GM21619 (cell line): ENCODE data around the gene ZFP69B.
A peak's percentile ranks its signal among the peaks of the same experiment; 100 is the strongest.

Source experiments
- ATAC-seq: cut with Tn5 transposase; IDR thresholded peaks from one replicate; pipeline ENCODE4 v1.9.1; 2021; ENCODE audit not compliant: unreplicated experiment

ZFP69B gene

GRCh38 chr1:40449684-40450494 lies at the start of gene ZFP69B:
ZFP69B (plus strand) TSS chr1:40450476; CDS start chr1:40450962, 486 bp downstream.
- ATAC-seq = peak; percentile 72

DNA sequence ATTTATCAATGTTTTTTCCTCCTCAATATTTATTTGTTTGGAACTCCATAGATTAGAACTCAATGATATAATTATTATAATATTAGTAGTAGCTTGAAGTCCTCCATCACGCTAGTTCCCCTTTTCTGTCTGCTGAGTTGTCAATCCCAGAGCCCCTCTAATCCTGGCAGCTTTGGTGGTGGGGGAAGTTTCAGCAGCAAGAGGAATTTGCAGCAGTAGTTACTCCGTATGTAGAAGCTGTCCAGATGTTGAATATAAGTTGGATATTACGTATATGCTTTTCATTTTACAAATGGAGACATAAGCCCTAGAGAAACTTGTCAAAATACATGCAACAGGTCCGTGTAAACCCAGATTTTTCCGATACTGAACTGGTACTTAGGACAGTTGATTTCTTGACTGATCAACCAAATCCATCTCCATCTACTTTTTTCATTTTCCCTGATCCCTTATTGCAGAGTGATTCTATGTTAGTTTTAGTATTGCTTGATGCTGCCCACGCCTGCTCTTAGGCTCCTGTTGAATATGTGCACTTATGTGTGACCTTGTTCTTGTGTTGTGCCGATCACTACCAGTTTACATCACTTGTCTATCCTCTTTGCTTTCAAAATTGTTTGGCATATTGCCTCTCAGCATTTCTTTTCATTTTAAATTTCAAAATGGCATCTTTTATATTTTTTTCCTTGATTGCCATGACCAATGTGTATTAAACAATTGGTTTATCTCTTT lies 48.6 kb upstream of the ZFP69B start:
- ATAC-seq = no peak

DNA sequence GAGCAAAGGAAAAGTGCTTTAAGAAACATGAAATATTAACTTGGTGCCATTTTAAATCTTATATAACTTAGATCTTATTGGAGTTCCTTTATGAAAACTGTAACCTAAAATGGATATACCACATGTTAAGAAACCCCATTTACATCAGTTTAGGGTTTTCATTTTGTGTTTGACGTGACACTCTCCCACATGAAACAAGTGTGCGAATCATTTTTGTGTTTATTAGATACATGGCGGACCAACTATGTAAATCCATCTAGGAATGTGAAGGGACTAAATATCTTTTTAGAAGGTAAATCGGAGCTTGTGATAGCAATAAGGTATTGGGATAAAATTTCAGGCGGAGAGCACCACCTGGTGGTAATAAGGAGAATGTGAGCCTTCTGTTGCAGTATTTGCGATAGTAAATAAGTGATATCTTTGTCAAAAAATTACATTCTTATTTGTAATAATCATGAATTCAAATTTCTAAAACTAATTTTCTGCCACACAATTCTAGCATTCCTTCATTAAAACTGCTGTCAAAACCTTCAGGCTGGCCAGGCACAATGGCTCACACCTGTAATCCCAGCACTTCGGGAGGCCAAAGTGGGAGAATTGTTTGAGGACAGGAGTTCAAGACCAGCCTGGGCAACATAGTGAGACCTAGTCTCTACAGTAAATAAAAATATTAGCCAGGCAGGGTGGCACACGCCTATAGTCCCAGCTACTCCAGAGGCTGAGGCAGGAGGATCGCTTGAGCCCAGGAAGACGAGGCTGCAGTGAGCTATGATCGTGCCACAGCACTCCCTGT lies 45.4 kb upstream of the ZFP69B start:
- ATAC-seq = no peak

GRCh38 chr1:40405812-40406211 lies 44.5 kb upstream of the ZFP69B start:
- ATAC-seq = no peak

- no peak for ATAC-seq
These were observed 42.8 kb upstream of the ZFP69B start for GRCh38 chr1:40407453-40407852.

- no peak for ATAC-seq
These were observed 40.8 kb upstream of the ZFP69B start for GRCh38 chr1:40409467-40409866.

DNA sequence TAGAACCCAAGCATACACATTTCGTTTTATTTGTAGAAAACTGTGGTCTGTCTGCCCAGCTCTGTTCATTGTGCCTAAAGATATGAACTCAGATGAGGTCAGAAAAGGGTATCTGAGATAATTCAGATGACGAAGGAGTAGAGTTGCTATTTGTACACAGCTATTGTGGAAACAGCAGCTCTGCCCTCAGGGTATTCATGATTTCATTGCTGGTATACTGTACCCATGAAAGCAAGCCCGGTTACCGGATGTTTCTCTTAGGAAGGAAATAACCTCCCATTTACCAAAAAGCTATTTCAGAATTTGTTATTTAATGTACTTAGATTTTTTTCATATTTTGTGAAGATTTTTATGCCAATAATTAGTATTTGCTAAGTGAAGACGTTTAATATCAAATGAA lies 39.0 kb upstream of the ZFP69B start:
- ATAC-seq = no peak

DNA sequence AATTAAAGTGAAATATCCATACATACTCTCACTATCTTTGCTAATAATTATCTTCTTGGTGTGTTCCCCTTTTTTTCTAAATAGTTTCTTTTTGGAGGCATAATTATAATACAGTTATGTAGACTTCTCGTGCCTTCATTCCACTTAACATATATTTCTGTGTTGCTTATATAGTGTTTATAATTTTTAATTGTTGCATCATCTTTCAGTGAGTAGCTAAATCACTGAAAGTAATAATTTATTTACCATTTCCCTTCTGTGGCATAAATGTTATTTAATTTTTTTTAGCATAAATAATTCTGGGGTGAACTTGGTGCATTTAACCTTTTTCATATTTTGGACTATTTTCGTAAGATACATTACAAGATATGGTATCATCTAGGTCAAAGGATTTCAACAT lies 38.4 kb upstream of the ZFP69B start:
- no peak for ATAC-seq

DNA sequence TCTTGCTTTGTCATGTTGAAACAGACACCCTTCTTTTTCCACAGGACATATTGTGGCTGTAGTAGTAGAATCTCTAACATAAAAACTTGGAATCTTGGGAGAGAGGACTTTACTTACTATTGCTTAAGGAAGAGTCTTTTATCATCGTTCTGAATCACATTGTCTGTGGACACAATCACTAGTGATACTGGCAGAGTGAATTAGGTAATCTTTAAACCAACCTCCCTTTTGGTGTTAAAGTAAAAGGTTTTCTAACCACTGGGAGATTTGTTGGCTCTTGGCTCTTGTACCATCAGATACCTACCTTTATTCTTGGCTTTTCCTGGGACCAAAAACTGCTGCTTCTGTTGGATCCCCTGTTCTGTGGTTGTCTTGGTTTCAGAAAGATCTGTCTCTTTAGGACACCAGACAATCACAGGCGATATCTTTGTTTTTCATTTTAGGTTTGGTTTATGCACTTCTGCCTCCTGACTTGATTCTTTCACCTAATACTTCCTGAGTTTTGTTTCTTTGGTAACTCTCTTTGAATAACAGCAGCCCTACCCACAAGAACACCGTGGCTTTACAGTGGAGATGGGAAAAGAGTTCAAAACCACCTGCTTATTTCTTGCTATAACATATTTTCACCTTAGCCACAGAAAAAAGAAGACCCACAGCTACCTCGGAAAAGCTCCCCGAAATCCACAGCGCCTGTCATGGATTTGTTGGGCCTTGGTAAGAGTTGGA lies 36.6 kb upstream of the ZFP69B start:
- ATAC-seq = no peak

DNA sequence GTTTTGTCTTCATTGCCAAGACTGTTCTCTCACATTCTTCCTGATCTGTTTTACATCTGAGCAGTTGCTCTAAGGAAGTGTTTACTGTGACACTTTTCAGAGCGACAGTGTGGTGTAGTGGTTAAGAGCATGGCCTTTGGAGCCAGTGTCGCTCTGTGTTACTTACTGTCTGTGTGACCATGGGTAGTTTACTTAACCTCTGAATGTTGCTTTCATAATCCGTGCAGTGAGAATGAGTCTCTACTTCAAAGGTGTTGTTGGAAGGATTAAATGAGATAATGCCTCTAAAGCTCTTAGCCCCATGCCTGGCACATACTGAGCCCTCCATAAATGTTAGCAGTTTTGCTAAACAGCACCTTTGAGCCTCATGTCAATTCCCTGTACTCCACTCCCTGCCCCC lies 35.9 kb upstream of the ZFP69B start:
- no peak for ATAC-seq

GRCh38 chr1:40416709-40417108 lies 33.6 kb upstream of the ZFP69B start:
- ATAC-seq = no peak

- no peak for ATAC-seq
These were observed 28.6 kb upstream of the ZFP69B start for GRCh38 chr1:40421431-40422384.

- ATAC-seq = no peak
These were observed 27.5 kb upstream of the ZFP69B start for GRCh38 chr1:40422630-40423263.

DNA sequence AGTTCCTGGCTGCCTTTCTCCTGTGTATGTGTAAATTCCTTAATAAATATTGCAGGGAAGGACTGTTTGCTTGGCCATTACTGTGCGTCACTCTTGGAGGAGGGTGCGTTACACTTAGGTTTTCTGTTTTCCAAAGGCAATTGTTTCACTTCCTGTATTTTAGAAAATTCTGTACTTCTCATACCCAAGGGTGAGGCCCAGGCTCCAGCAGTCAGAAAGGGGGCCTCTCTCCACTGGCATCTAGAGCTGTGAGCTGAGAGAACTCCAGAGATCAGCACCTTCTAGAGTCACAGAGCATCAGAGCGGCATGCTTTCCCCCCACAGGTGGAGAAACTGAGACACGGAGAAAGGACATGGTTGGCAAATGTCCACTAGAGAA lies 27.0 kb upstream of the ZFP69B start:
- no peak for ATAC-seq

DNA sequence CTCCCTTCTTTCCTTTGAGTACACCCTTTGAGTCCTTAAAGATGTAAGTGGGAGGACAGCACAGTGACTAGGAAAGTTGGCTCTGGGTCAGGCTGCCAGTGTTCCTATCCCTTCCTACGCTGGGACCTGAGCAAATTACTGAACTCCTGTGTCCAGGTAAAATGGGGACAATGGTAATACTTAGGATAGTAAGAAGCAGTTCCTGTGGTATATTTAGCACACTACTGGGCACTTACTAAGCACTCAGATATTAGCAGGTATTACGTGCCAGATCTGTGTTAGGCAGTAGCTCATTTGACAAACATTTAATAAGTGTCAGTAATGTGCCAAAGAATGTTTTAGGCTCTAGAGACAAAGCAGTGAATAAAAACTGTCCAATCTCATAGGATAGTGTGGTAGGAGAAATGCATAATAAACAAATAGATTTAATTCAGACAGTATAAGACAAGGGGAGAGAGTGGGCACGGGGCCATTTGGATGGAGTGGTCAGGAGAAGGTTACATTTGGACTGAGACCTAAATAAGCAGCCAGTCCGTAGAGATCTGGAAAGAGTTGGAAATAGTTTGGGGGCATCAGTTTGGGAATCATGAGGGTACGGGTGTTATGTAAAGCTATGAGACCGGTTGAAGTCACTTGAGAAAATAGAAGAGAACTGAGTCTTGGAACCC lies 26.2 kb upstream of the ZFP69B start:
- ATAC-seq = no peak

- no peak for ATAC-seq
These were observed 25.1 kb upstream of the ZFP69B start for GRCh38 chr1:40425198-40425597.

DNA sequence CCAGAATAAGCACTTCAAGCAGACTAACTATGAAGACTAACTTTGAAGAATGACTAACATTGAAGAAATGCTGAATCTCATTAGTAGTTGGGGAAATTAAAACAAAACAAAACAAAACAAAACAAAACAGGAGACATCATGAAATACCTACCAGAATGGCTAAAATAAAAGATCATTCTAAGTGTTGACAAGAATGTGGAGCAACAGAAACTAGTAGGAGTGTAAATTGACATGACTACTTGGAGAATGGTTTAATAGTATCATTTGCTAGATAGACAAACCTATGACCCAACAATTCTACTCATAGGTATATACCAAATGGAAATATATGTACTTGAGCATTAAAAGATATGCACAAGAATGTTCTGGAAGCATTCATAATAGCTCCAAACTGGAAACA lies 18.9 kb upstream of the ZFP69B start:
- ATAC-seq = no peak

- ATAC-seq = no peak
These were observed 17.5 kb upstream of the ZFP69B start for GRCh38 chr1:40432644-40433390.
